ENCODE measurements around the gene ACACA.

- TF ChIP-seq PAX5 (IDR thresholded peaks at IDR 0.05; ENCODE audit: insufficient read depth, low read length, severe bottlenecking) (no peak), POLR2A (IDR thresholded peaks at IDR 0.05; ENCODE audit: low read depth, low read length) (no peak), POLR2AphosphoS5 (IDR thresholded peaks at IDR 0.05; ENCODE audit: low read depth, low read length) (no peak), POU2F2 (IDR thresholded peaks at IDR 0.05; ENCODE audit: low read depth, low read length) (no peak), TAF1 (IDR thresholded peaks at IDR 0.05; ENCODE audit: low read depth, low read length) (no peak)
Observed at GRCh38 chr17:37084372-37084771, 322.3 kb downstream of the ACACA start.

All from GM12891 (cell line).